Ishikawa (cell line): Measurements from ENCODE around the gene GALNT8.

Source experiments
- CEBPB ChIP-seq: IDR thresholded peaks from 2 replicates; pipeline ENCODE4 v1.6.1; 2012
- CREB1 ChIP-seq: IDR thresholded peaks from 2 replicates; pipeline ENCODE4 v1.6.1; 2012; ENCODE audit warnings: low read depth
- EGR1 ChIP-seq: IDR thresholded peaks from 2 replicates; pipeline ENCODE4 v1.6.1; 2012
- EP300 ChIP-seq: IDR thresholded peaks from 2 replicates; pipeline ENCODE4 v1.6.1; 2012; ENCODE audit warnings: borderline replicate concordance
- FOXM1 ChIP-seq: IDR thresholded peaks from 2 replicates; pipeline ENCODE4 v1.6.1; 2012; ENCODE audit warnings: low read depth, borderline replicate concordance
- MAX ChIP-seq: IDR thresholded peaks from 2 replicates; pipeline ENCODE4 v1.6.1; 2012
- NFIC ChIP-seq: IDR thresholded peaks from 2 replicates; pipeline ENCODE4 v1.6.1; 2012
- RAD21 ChIP-seq: IDR thresholded peaks from 2 replicates; pipeline ENCODE4 v1.6.1; 2012; ENCODE audit warnings: low read depth
- REST ChIP-seq: IDR thresholded peaks from 2 replicates; pipeline ENCODE4 v1.6.1; 2012; ENCODE audit warnings: low read depth, mild to moderate bottlenecking
- TAF1 ChIP-seq: IDR thresholded peaks from 2 replicates; pipeline ENCODE4 v1.6.1; 2012; ENCODE audit warnings: low read depth, mild to moderate bottlenecking
- TCF12 ChIP-seq: IDR thresholded peaks from 2 replicates; pipeline ENCODE4 v1.6.1; 2012; ENCODE audit warnings: low read depth
- TEAD4 ChIP-seq: IDR thresholded peaks from 2 replicates; pipeline ENCODE4 v1.6.1; 2012
- USF1 ChIP-seq: IDR thresholded peaks from 2 replicates; pipeline ENCODE4 v1.6.1; 2012
- YY1 ChIP-seq: IDR thresholded peaks from 2 replicates; pipeline ENCODE4 v1.6.1; 2012; ENCODE audit warnings: low read depth
- ZBTB7A ChIP-seq: IDR thresholded peaks from 2 replicates; pipeline ENCODE4 v1.6.1; 2012; ENCODE audit warnings: low read depth

GALNT8 gene

GRCh38 chr12:4813741-4814140 is 93.5 kb downstream of the GALNT8 start:
- TF ChIP-seq CEBPB (no peak), FOXM1 (no peak), TEAD4 (no peak), CREB1 (no peak), MAX (no peak), NFIC (no peak), EGR1 (no peak), RAD21 (no peak), TCF12 (no peak), YY1 (no peak), USF1 (no peak), EP300 (no peak), TAF1 (no peak), REST (no peak), ZBTB7A (no peak)

- TF ChIP-seq NFIC (no peak), CEBPB (no peak), TEAD4 (no peak), YY1 (no peak), RAD21 (no peak), FOXM1 (no peak), EGR1 (no peak), REST (no peak), TAF1 (no peak), MAX (no peak), ZBTB7A (no peak), TCF12 (no peak), USF1 (no peak), EP300 (no peak), CREB1 (no peak)
Observed at GRCh38 chr12:4814485-4814884, 94.3 kb downstream of the GALNT8 start.

- TF ChIP-seq EP300, result no peak
- TF ChIP-seq TAF1, result no peak
- TF ChIP-seq RAD21, result no peak
- no peak for TF ChIP-seq FOXM1
- TF ChIP-seq MAX, result no peak
- no peak for TF ChIP-seq NFIC
- TF ChIP-seq TCF12, result no peak
- TF ChIP-seq USF1, result no peak
- TF ChIP-seq EGR1, result no peak
Observed at GRCh38 chr12:4816744-4817525, 96.7 kb downstream of the GALNT8 start.

GRCh38 chr12:4817880-4818279 is 97.7 kb downstream of the GALNT8 start:
- no peak for TF ChIP-seq TEAD4
- TF ChIP-seq RAD21, result no peak
- no peak for TF ChIP-seq TCF12
- no peak for TF ChIP-seq CEBPB
- no peak for TF ChIP-seq TAF1
- TF ChIP-seq FOXM1, result no peak
- no peak for TF ChIP-seq NFIC
- TF ChIP-seq USF1, result no peak
- no peak for TF ChIP-seq EGR1
- no peak for TF ChIP-seq YY1
- TF ChIP-seq EP300, result no peak
- no peak for TF ChIP-seq REST
- no peak for TF ChIP-seq MAX
- TF ChIP-seq CREB1, result no peak
- TF ChIP-seq ZBTB7A, result no peak
